NCI-H1436 (cell line): ENCODE results near the gene CHRD.

ENCODE experiments used
- DNase-seq: peaks from one replicate; lab custom pipeline; 2025; lab: John Stamatoyannopoulos, UW

CHRD gene

DNA sequence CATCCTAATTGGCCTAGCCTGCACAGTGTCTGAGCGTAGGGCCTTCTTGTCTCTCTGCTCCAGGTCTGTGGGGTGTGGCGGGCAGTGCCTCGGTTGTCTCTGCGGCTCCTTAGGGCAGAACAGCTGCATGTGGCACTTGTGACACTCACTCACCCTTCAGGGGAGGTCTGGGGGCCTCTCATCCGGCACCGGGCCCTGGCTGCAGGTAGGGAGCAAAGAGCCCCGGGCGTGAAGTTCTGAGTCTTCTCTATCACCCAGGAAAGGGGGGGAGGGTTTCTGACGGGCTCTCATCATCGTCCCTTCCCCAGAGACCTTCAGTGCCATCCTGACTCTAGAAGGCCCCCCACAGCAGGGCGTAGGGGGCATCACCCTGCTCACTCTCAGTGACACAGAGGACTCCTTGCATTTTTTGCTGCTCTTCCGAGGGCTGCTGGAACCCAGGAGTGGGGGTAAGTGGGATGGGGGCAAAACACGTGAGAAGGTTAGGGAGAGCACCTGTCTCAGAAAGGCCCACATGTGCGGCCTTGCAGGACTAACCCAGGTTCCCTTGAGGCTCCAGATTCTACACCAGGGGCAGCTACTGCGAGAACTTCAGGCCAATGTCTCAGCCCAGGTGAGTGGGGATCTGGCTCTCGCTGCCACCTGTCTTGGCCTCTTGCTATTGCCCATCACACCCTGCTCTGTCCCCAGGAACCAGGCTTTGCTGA, 2.6 kb downstream of the CHRD start:
- DNase-seq: no peak

- no peak for DNase-seq
These were observed 3.3 kb downstream of the CHRD start for GRCh38 chr3:184383033-184383740.

- no peak for DNase-seq
These were observed 4.5 kb downstream of the CHRD start for GRCh38 chr3:184384342-184384741.

- DNase-seq: no peak
These were observed 5.1 kb downstream of the CHRD start for GRCh38 chr3:184384856-184385422.

DNA sequence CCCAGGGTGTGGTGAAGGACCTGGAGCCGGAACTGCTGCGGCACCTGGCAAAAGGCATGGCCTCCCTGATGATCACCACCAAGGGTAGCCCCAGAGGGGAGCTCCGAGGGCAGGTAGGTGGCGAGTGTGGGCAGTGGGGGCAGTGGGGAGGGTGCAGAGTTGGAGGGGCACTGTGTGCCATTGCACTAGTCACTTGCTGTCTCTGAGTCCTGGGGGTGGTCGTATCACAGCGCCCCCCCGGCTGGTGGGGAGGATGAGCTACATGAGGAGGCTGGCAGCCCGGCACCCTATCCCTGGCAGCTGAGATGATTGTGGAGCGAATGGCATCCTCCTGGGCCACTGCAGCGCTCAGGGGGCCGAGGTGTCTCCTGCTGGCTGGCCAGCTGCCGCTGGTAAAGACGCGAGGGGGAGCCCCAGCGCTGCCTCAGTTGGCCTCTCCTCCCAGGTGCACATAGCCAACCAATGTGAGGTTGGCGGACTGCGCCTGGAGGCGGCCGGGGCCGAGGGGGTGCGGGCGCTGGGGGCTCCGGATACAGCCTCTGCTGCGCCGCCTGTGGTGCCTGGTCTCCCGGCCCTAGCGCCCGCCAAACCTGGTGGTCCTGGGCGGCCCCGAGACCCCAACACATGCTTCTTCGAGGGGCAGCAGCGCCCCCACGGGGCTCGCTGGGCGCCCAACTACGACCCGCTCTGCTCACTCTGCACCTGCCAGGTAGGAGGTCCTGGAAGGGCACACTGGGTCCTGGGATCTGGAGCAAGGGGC, 6.4 kb downstream of the CHRD start:
- no peak for DNase-seq

GRCh38 chr3:184387174-184387714, 7.4 kb downstream of the CHRD start:
- no peak for DNase-seq

- DNase-seq: no peak
These were observed 8.5 kb downstream of the CHRD start for GRCh38 chr3:184388164-184388935.

DNA sequence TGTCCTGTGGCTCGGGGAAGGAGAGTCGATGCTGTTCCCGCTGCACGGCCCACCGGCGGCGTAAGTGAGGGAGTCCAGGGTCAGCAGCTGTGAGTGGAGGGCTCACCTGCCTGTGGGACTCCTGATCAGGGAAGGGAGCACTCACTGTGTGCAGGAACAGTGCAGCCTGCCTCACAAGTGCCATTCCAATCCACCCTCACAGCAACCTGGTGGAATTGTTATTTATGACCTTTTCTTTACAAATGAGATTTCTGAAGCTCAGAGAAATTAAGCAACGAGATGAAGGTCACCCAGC, 9.0 kb downstream of the CHRD start:
- DNase-seq: no peak

- no peak for DNase-seq
These were observed 9.5 kb downstream of the CHRD start for GRCh38 chr3:184389384-184389783.

DNA sequence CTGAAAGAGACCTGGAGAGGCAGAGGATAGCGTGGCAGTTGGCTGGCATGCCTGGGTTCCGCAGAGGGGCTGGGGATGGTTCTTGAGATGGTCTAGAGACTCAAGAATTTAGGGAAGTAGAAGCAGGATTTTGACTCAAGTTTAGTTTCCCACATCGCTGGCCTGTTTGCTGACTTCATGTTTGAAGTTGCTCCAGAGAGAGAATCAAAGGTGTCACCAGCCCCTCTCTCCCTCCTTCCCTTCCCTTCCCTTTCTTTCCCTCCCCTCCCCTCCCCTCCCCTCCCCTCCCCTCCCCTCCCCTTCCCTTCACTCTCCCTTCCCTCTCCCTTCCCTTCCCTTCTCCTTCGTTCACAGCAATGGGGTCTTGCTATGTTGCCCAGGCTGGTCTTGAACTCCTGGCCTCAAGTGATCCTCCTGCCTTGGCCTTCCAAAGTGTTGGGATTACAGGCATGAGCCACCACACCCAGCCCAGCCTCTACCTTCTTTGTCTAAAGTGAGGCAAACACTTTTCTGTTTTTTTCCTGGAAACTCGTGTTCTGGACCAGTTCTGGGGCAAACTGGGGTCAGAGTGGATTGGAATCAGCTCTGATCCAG, 10.2 kb downstream of the CHRD start:
- DNase-seq: no peak

DNA sequence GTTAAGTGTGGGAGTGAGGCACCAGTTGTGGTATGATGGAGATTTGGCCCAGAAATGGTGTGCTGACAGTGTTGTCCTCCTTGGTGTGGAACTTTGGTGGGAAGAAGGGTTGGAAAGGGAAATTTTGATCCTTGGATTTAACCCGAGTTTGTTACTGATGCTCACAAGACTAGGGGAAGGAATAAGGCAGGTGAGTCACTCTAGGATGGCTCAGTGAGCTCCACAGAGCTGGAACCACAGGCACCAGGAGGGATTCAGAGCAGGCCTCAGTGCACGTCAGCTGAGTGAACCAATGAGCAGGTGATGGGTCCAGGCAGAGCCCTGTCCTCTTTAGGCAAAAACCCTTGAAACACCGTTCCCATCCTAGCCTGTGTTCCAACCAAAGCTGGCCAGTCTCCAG, 11.4 kb downstream of the CHRD start:
- no peak for DNase-seq

DNA sequence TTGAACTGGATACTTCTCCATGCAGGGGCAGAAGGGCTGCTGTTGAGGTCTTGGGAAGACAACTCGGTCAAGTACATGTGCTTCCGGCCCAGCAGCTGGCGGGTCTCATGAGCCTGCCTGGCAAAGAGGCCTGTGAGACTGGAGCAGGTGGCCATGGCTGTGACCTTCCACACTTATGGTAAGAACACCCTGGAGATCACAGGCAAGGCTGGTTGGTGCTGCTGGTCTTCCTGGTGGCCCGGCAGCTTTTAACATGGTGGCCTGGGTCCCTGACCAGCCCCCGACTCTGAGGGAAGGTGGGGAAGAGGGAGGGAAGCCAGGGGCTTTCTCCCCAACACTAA, 15.4 kb downstream of the CHRD start:
- DNase-seq: no peak

DNA sequence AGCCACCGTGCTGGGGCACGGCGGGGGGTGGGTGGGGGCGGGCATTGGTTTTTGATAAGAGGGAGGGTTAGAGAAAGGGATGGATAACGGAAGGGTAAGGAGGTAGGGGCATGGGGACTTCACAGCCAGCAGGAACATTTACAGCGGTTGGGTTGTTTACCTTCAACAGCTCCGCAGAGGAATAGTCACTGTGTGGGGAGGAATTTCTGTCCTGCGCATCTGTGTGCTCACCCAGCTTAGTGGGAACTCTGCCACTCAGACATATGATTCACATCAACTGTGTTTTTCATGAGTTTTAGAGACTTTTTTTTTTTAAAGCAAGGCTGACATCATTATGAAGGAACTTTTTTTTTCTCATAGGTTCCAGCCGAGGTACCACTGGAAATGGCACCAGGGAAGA, 19.6 kb downstream of the CHRD start:
- no peak for DNase-seq

GRCh38 chr3:184405075-184406030, 25.5 kb downstream of the CHRD start:
- DNase-seq: no peak

- no peak for DNase-seq
These were observed 29.6 kb downstream of the CHRD start for GRCh38 chr3:184409331-184409926.

GRCh38 chr3:184409946-184410500, 30.2 kb downstream of the CHRD start:
- DNase-seq: no peak

- DNase-seq: no peak
These were observed 34.8 kb downstream of the CHRD start for GRCh38 chr3:184414418-184415202.

GRCh38 chr3:184415203-184415490, 35.3 kb downstream of the CHRD start:
- DNase-seq: no peak
